CD4-positive, CD25-positive, alpha-beta regulatory T cell (primary cell): ENCODE data around the gene SLC16A6. TPM values are rescaled to one million over a fixed set of nuclear protein-coding genes. Genes with fewer than 3 reads are reported as not detected.
"Not testable (repeated sequence)": the region's sequence is repeated elsewhere in the genome, so short reads cannot be mapped to it uniquely, and the experiment has no call there.

ENCODE experiments used
- ATAC-seq, 2 donors: fragments of 150-1000 bp; cut with Tn5 transposase; one replicate each; pipeline ENCODE4 v1.10.0; 2021; ENCODE audit warnings: low read depth in 2 of 2, moderate number of reproducible peaks in 2 of 2, moderate library complexity in 1 of 2
- DNase-seq, 3 donors: peaks; one replicate each; pipeline versions ENCODE4 v3.0.0 to v3.0.0-alpha.2; 2012 to 2022; ENCODE audit warnings: mixed read lengths in 1 of 3
- H3K27ac ChIP-seq: one replicate; pipeline ENCODE4 v1.7.0; 2013; ENCODE audit warnings: mild to moderate bottlenecking, low read length; ENCODE audit not compliant: insufficient read depth, poor library complexity, severe bottlenecking
- H3K27me3 ChIP-seq: one replicate; pipeline ENCODE4 v1.7.0; 2013; ENCODE audit warnings: low read length; ENCODE audit not compliant: control insufficient read depth, insufficient read depth
- H3K36me3 ChIP-seq: one replicate; pipeline ENCODE4 v1.7.0; 2013; ENCODE audit warnings: mild to moderate bottlenecking, low read length, moderate library complexity; ENCODE audit not compliant: control insufficient read depth, insufficient read depth
- H3K4me1 ChIP-seq: 2 replicates; pipeline ENCODE4 v1.7.0; 2013; ENCODE audit warnings: mild to moderate bottlenecking, low read length; ENCODE audit not compliant: insufficient read depth, control insufficient read depth, poor library complexity, severe bottlenecking
- H3K4me3 ChIP-seq: one replicate; pipeline ENCODE4 v1.7.0; 2013; ENCODE audit warnings: low read depth, mild to moderate bottlenecking, low read length, moderate library complexity
- H3K9me3 ChIP-seq, 2 experiments: 1 replicate in 1 of 2; 2 replicates in 1 of 2; pipeline ENCODE4 v1.7.0; 2013; ENCODE audit warnings: low read length in 2 of 2, mild to moderate bottlenecking in 1 of 2, moderate library complexity in 1 of 2; ENCODE audit not compliant: control insufficient read depth in 2 of 2
- H3K27ac Mint-ChIP-seq, 3 donors: one replicate each; pipeline ENCODE4 v1.8.0; 2020 to 2022; ENCODE audit warnings: mild to moderate bottlenecking in 3 of 3, mixed read lengths in 3 of 3, moderate library complexity in 2 of 3
- H3K27me3 Mint-ChIP-seq: one replicate; pipeline ENCODE4 v1.8.0; 2022; ENCODE audit warnings: mild to moderate bottlenecking, mixed read lengths
- H3K36me3 Mint-ChIP-seq: one replicate; pipeline ENCODE4 v1.8.0; 2020; ENCODE audit warnings: mixed read lengths
- H3K4me1 Mint-ChIP-seq, 4 donors: one replicate each; pipeline ENCODE4 v1.8.0; 2020 to 2022; ENCODE audit warnings: mixed read lengths in 4 of 4, mild to moderate bottlenecking in 1 of 4
- H3K4me3 Mint-ChIP-seq, 4 donors: one replicate each; pipeline ENCODE4 v1.8.0; 2020 to 2022; ENCODE audit warnings: mild to moderate bottlenecking in 4 of 4, mixed read lengths in 4 of 4, moderate library complexity in 3 of 4
- H3K9me3 Mint-ChIP-seq, 7 donors: one replicate each; pipeline ENCODE4 v1.8.0; 2020 to 2022; ENCODE audit warnings: mixed read lengths in 7 of 7, mild to moderate bottlenecking in 3 of 7, moderate library complexity in 2 of 7
- polyA plus RNA-seq, 4 donors: library from polyadenylated mRNA; unstranded; fragments of 300-500 nt; fragmentation: Illumina TruSeq; gene quantifications; one replicate each; pipeline ENCODE4 v1.2.3, GENCODE V29; 2021
- total RNA-seq: library from RNA; stranded (reverse); gene quantifications from one replicate; pipeline ENCODE4 v1.2.3, GENCODE V29; 2022

SLC16A6 gene
- total RNA-seq (11.5 TPM), polyA plus RNA-seq (1 to 10 TPM; 1.9 to 5.1 (median 3.0) TPM)

GRCh38 chr17:68290955-68291835 lies at the start of gene SLC16A6, which contains the start of gene ARSG:
TSS of gene SLC16A6 (minus strand) at chr17:68291127. CDS start at chr17:68278320, 12,807 bp downstream.
TSS of gene ARSG (plus strand) at chr17:68291495. CDS start at chr17:68307494, 15,999 bp downstream.
- H3K4me1 Mint-ChIP-seq: peaks cover 26 to 78% (median 56%) of the 10 kb centered on the region in 4 donors
- peak within 1 kb of the TSS; percentile 92 to 100 (median 100) for H3K4me3 Mint-ChIP-seq
- DNase-seq: peak; percentile 77 to 91 (median 86)
- H3K36me3 Mint-ChIP-seq: peaks cover 8% of the 10 kb centered on the region
- Histone ChIP-seq H3K27ac (peak within 1 kb of the TSS; percentile 97), H3K4me1 (peaks cover 60% of the 10 kb centered on the region), H3K9me3 (no peaks in the 10 kb centered on the region), H3K27me3 (no peaks in the 10 kb centered on the region), H3K36me3 (no peaks in the 10 kb centered on the region), H3K4me3 (peak within 1 kb of the TSS; percentile 94)
- peak within 1 kb of the TSS; percentile 96 to 100 (median 98) for H3K27ac Mint-ChIP-seq
- no peaks in the 10 kb centered on the region for H3K9me3 Mint-ChIP-seq
- peak; percentile 57 to 68 for ATAC-seq
- H3K27me3 Mint-ChIP-seq: peaks cover 4% of the 10 kb centered on the region

DNA sequence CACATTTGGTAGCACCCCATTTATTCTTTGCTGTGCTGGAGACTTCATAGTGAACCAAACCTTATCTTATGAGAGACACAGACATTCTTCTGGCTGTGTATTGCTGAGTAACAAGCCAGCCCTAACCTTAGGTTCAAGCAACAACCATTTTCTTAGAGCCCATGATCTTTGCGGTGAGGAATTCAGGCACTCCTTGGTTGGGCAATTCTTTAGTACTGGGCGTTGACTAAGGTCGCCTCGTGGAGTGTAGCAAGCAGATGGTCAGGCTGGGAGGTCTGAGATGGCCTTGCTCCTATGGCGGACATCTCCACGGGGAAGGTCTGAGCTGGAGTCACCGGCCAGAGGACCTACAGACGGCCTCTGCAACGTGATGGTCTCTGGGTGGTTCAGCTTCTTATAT lies 43.5 kb upstream of the SLC16A6 start:
- Histone ChIP-seq H3K4me1 (peaks cover 1% of the 10 kb centered on the region), H3K9me3 (peaks cover 0 to 7% of the 10 kb centered on the region in 2 experiments), H3K27me3 (no peaks in the 10 kb centered on the region), H3K4me3 (no peak overlapping the region), H3K27ac (no peak overlapping the region), H3K36me3 (no peaks in the 10 kb centered on the region)
- Mint-ChIP-seq H3K27me3 (no peaks in the 10 kb centered on the region), H3K4me3 (no peak overlapping the region), H3K36me3 (peaks cover 2% of the 10 kb centered on the region), H3K27ac (peak overlapping the region in 1 of 3 donors; percentile 67), H3K9me3 (peaks cover 0 to 18% (median 0%) of the 10 kb centered on the region in 7 donors), H3K4me1 (peaks cover under 1 to 7% (median 5%) of the 10 kb centered on the region in 4 donors)
- ATAC-seq: no peak
- no peak for DNase-seq

GRCh38 chr17:68331932-68332331 lies 41.0 kb upstream of the SLC16A6 start:
- not testable (repeated sequence) for H3K36me3 Mint-ChIP-seq

DNA sequence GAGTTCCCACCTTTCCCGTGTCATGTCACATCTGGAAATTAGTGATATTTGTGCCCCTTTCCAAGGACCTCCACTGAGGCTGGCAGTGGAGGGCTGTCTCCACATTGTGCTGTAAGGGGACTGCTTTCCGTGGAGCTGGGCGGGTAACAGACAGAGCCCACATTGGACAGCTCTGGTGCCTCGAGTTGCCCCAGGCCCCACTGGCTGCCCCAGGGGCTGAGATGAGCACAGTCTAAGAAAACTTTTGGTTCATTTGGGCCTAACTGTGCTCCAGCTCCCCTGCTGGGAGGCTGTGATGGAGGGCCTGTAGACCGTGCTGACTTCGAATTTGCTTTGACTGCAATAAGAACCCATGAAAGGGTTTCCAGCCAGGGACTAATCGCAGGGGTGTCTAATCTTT lies 38.4 kb upstream of the SLC16A6 start:
- no peak overlapping the region for H3K27ac ChIP-seq
- H3K27me3 ChIP-seq: no peaks in the 10 kb centered on the region
- H3K4me3 Mint-ChIP-seq: no peak overlapping the region
- peaks cover 0 to 14% (median 9%) of the 10 kb centered on the region in 4 donors for H3K4me1 Mint-ChIP-seq
- peaks cover 0 to 18% (median 2%) of the 10 kb centered on the region in 7 donors for H3K9me3 Mint-ChIP-seq
- H3K27ac Mint-ChIP-seq: no peak overlapping the region
- no peaks in the 10 kb centered on the region for H3K36me3 Mint-ChIP-seq
- H3K36me3 ChIP-seq: no peaks in the 10 kb centered on the region
- ATAC-seq (no peak), DNase-seq (no peak)
- H3K4me3 ChIP-seq: no peak overlapping the region
- no peaks in the 10 kb centered on the region for H3K27me3 Mint-ChIP-seq
- H3K4me1 ChIP-seq: peaks cover under 1% of the 10 kb centered on the region
- H3K9me3 ChIP-seq: peaks cover 0 to 7% of the 10 kb centered on the region in 2 experiments

More at GRCh38 chr17:68331932-68332331, 41.0 kb upstream of the SLC16A6 start:
- not testable (repeated sequence) for H3K9me3 ChIP-seq, DNase-seq, H3K4me3 ChIP-seq, H3K4me3 Mint-ChIP-seq, H3K27ac ChIP-seq, ATAC-seq, H3K36me3 ChIP-seq, H3K4me1 ChIP-seq, H3K27me3 Mint-ChIP-seq, H3K27ac Mint-ChIP-seq, H3K27me3 ChIP-seq
- Mint-ChIP-seq H3K4me1 (peaks cover 0 to 16% (median 7%) of the 10 kb centered on the region in 4 donors), H3K9me3 (peaks cover 0 to 18% (median 2%) of the 10 kb centered on the region in 7 donors)

GRCh38 chr17:68328676-68329075 lies 37.7 kb upstream of the SLC16A6 start:
- Mint-ChIP-seq H3K27me3 (no peaks in the 10 kb centered on the region), H3K27ac (peak overlapping the region in 2 of 3 donors; percentile 26 to 86), H3K4me1 (peaks cover 0 to 20% (median 11%) of the 10 kb centered on the region in 4 donors), H3K4me3 (no peak overlapping the region), H3K36me3 (no peaks in the 10 kb centered on the region), H3K9me3 (peaks cover 0 to 18% (median 2%) of the 10 kb centered on the region in 7 donors)
- peaks cover 0 to 7% of the 10 kb centered on the region in 2 experiments for H3K9me3 ChIP-seq
- H3K4me3 ChIP-seq: no peak overlapping the region
- no peak for ATAC-seq
- H3K4me1 ChIP-seq: peaks cover 6% of the 10 kb centered on the region
- DNase-seq: no peak
- no peak overlapping the region for H3K27ac ChIP-seq
- no peaks in the 10 kb centered on the region for H3K36me3 ChIP-seq
- no peaks in the 10 kb centered on the region for H3K27me3 ChIP-seq

DNA sequence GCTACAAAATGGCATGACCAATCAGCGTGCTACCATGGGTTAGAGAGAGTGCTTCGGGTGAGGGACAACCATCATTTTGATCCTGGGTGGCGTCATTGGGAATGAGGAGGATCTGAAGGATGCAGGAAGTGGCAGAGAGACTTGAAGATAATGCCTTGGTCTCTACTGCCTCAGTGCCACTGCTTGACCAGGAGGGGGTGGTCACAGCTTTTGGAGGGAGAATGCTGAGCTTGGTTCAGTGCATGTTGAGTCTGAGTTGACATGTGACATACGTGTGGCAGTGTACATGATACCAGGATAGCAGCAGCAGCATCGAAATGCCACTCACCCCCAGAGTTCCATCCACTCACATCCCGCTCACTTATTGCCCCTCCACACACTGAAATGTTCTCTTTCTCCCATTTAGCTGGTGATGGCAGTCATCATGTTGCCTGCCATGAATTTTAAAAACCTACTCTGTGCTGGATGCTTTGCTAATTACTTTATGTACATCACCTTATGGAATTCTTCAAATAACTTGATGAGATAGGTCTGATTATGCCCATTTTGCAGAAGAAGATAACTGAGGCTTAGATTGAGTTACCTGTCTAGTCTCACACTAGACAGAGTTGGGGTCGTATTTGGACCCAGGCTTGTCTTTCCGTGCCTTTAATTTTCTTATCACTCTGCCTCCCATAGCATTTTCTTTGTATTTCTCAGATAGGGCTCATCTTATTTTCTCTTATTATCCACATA lies 37.1 kb upstream of the SLC16A6 start:
- no peaks in the 10 kb centered on the region for H3K36me3 ChIP-seq
- ATAC-seq (no peak), DNase-seq (no peak)
- Mint-ChIP-seq H3K9me3 (peaks cover 0 to 18% (median 2%) of the 10 kb centered on the region in 7 donors), H3K27me3 (no peaks in the 10 kb centered on the region), H3K4me1 (peaks cover 0 to 24% (median 12%) of the 10 kb centered on the region in 4 donors), H3K36me3 (no peaks in the 10 kb centered on the region), H3K4me3 (no peak overlapping the region), H3K27ac (peak overlapping the region in 2 of 3 donors; percentile 17 to 86)
- H3K27ac ChIP-seq: no peak overlapping the region
- H3K4me3 ChIP-seq: no peak overlapping the region
- H3K9me3 ChIP-seq: peaks cover 0 to 7% of the 10 kb centered on the region in 2 experiments
- H3K4me1 ChIP-seq: peaks cover 6% of the 10 kb centered on the region
- H3K27me3 ChIP-seq: no peaks in the 10 kb centered on the region

DNA sequence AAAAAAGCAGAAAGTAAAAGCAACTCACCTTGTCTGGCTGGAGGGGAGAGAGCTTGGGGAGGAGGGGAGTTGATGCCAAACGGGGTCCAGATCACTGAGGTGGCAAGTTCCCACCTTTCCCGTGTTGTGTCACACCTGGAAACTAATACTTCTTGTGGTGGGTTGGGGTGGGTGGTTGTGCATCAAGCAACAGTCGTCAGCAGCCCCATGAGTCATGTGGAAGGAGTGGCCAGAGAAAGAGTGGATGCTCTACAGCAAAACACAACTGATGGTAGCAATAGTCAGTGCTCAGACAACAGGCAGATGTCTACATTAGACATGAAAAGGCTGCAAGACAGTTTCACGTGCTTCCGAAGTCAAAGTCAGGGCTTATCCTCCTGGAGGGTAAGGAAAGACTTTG lies 35.8 kb upstream of the SLC16A6 start:
- Histone ChIP-seq H3K9me3 (peaks cover 0 to 4% of the 10 kb centered on the region in 2 experiments), H3K4me1 (peaks cover 6% of the 10 kb centered on the region), H3K36me3 (no peaks in the 10 kb centered on the region), H3K27ac (no peak overlapping the region), H3K27me3 (no peaks in the 10 kb centered on the region), H3K4me3 (no peak overlapping the region)
- Mint-ChIP-seq H3K36me3 (no peaks in the 10 kb centered on the region), H3K4me1 (peaks cover 0 to 29% (median 15%) of the 10 kb centered on the region in 4 donors), H3K4me3 (no peak overlapping the region), H3K9me3 (peaks cover 0 to 10% (median 2%) of the 10 kb centered on the region in 7 donors), H3K27ac (peak overlapping the region in 1 of 3 donors; percentile 86), H3K27me3 (no peaks in the 10 kb centered on the region)
- ATAC-seq (no peak), DNase-seq (no peak)
